Activated CD4-positive, alpha-beta T cell treated with anti-CD3 and anti-CD28 coated beads, Interleukin-10, Interleukin-2, amounts not matched to agents 100 ng/mL and 50 ng/mL, durations not matched to agents 16 hours and 8 hours (primary cell): ENCODE data around the gene GABPB2.

Source experiments
- DNase-seq: peaks from one replicate; pipeline ENCODE4 v3.0.0-alpha.2; 2020

GABPB2 gene

GRCh38 chr1:151070474-151071276, at the start of gene GABPB2:
GABPB2 (plus strand) TSS chr1:151070761; CDS start chr1:151088190, 17,429 bp downstream.
- peak; percentile 95 for DNase-seq

- DNase-seq, result peak; percentile 78
These were observed 45.9 kb upstream of the GABPB2 start for GRCh38 chr1:151024540-151025146.

GRCh38 chr1:151026460-151026859, 44.1 kb upstream of the GABPB2 start:
- no peak for DNase-seq

GRCh38 chr1:151032164-151032563, 38.4 kb upstream of the GABPB2 start:
- no peak for DNase-seq

- no peak for DNase-seq
These were observed 35.4 kb upstream of the GABPB2 start for GRCh38 chr1:151035167-151035566.

GRCh38 chr1:151036356-151036755, 34.2 kb upstream of the GABPB2 start, which contains the start of gene BNIPL:
BNIPL (plus strand) TSS chr1:151036586; CDS start chr1:151036726, 140 bp downstream.
- DNase-seq, result no peak

- DNase-seq, result no peak
These were observed 33.5 kb upstream of the GABPB2 start for GRCh38 chr1:151037032-151037431.

GRCh38 chr1:151039521-151039920, 31.0 kb upstream of the GABPB2 start:
- no peak for DNase-seq

- no peak for DNase-seq
These were observed 27.4 kb upstream of the GABPB2 start for GRCh38 chr1:151043163-151043562.

- DNase-seq, result peak; percentile 62
These were observed 23.0 kb upstream of the GABPB2 start, which contains the start of gene C1orf56 for GRCh38 chr1:151047591-151047924. C1orf56 (plus strand) TSS chr1:151047751; CDS start chr1:151047848, 97 bp downstream.

- DNase-seq, result peak; percentile 68
These were observed 22.5 kb upstream of the GABPB2 start for GRCh38 chr1:151047925-151048644.

- no peak for DNase-seq
These were observed 21.9 kb upstream of the GABPB2 start for GRCh38 chr1:151048645-151049032.

GRCh38 chr1:151049458-151049857, 21.1 kb upstream of the GABPB2 start:
- no peak for DNase-seq

- no peak for DNase-seq
These were observed 20.4 kb upstream of the GABPB2 start for GRCh38 chr1:151050051-151050688.

- DNase-seq, result no peak
These were observed 19.1 kb upstream of the GABPB2 start for GRCh38 chr1:151051356-151052009.

- DNase-seq, result no peak
These were observed 15.5 kb upstream of the GABPB2 start for GRCh38 chr1:151054971-151055547.

- DNase-seq, result no peak
These were observed 15.0 kb upstream of the GABPB2 start for GRCh38 chr1:151055581-151055980.

- DNase-seq, result peak; percentile 51
These were observed 14.4 kb upstream of the GABPB2 start for GRCh38 chr1:151056149-151056548.

- no peak for DNase-seq
These were observed 11.9 kb upstream of the GABPB2 start for GRCh38 chr1:151058692-151059091.

GRCh38 chr1:151059109-151060006, 11.2 kb upstream of the GABPB2 start, which contains the start of gene CDC42SE1:
CDC42SE1 (minus strand) TSS chr1:151059622; CDS start chr1:151055730, 3,892 bp downstream.
- peak; percentile 91 for DNase-seq
